HEK293 (cell line): ENCODE measurements around the gene GNG14.

Experiments
- ZNF146 ChIP-seq: fragments of 450-650 bp; formaldehyde crosslinking; IDR thresholded peaks from 2 replicates; pipeline ENCODE4 v1.5.1; 2016; ENCODE audit warnings: missing biosample characterization, missing genetic modification characterization
- TF ChIP-seq, protein P1 (sequence below): fragments of 450-650 bp; formaldehyde crosslinking; IDR thresholded peaks from 2 replicates; pipeline ENCODE4 v1.5.1; 2016; ENCODE audit warnings: missing biosample characterization, missing genetic modification characterization
- TF ChIP-seq, protein P2 (sequence below): fragments of 450-650 bp; formaldehyde crosslinking; IDR thresholded peaks from 2 replicates; pipeline ENCODE4 v1.5.1; 2016; ENCODE audit warnings: missing biosample characterization, missing genetic modification characterization
- TF ChIP-seq, protein P3 (sequence below): sonication (generic); formaldehyde crosslinking; IDR thresholded peaks from 2 replicates; pipeline ENCODE4 v1.8.1; 2022; ENCODE audit warnings: mild to moderate bottlenecking, moderate library complexity, missing genetic modification reagents

DNA sequence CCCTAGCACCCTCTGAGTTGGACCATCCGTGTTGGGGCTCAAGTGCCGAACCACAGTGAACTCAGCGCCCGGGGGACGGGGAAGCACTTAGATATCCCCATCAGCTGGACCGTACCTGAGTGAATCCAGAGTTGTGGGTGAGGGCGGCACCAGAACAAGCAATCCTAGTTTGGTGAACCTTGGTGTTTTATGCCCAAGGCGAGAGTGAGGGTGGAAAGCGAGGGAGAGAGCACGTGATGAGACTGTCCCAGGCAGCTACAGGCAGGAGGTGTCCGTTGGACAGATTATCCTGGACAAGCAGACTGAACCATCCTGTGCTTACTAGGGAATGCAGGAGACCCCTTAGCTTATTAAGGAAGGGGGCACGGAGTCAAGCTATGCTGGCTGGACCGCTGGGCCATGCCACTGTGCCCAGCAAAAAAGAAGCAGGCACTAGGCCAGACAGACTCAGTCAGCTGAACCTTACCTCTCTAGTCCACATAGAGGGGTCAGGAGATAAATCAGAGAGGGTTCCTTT lies 50.1 kb downstream of the GNG14 start:
- TF ChIP-seq, protein P1, sequence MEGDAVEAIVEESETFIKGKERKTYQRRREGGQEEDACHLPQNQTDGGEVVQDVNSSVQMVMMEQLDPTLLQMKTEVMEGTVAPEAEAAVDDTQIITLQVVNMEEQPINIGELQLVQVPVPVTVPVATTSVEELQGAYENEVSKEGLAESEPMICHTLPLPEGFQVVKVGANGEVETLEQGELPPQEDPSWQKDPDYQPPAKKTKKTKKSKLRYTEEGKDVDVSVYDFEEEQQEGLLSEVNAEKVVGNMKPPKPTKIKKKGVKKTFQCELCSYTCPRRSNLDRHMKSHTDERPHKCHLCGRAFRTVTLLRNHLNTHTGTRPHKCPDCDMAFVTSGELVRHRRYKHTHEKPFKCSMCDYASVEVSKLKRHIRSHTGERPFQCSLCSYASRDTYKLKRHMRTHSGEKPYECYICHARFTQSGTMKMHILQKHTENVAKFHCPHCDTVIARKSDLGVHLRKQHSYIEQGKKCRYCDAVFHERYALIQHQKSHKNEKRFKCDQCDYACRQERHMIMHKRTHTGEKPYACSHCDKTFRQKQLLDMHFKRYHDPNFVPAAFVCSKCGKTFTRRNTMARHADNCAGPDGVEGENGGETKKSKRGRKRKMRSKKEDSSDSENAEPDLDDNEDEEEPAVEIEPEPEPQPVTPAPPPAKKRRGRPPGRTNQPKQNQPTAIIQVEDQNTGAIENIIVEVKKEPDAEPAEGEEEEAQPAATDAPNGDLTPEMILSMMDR (tag by site-specific recombination): no peak
- TF ChIP-seq, protein P2, sequence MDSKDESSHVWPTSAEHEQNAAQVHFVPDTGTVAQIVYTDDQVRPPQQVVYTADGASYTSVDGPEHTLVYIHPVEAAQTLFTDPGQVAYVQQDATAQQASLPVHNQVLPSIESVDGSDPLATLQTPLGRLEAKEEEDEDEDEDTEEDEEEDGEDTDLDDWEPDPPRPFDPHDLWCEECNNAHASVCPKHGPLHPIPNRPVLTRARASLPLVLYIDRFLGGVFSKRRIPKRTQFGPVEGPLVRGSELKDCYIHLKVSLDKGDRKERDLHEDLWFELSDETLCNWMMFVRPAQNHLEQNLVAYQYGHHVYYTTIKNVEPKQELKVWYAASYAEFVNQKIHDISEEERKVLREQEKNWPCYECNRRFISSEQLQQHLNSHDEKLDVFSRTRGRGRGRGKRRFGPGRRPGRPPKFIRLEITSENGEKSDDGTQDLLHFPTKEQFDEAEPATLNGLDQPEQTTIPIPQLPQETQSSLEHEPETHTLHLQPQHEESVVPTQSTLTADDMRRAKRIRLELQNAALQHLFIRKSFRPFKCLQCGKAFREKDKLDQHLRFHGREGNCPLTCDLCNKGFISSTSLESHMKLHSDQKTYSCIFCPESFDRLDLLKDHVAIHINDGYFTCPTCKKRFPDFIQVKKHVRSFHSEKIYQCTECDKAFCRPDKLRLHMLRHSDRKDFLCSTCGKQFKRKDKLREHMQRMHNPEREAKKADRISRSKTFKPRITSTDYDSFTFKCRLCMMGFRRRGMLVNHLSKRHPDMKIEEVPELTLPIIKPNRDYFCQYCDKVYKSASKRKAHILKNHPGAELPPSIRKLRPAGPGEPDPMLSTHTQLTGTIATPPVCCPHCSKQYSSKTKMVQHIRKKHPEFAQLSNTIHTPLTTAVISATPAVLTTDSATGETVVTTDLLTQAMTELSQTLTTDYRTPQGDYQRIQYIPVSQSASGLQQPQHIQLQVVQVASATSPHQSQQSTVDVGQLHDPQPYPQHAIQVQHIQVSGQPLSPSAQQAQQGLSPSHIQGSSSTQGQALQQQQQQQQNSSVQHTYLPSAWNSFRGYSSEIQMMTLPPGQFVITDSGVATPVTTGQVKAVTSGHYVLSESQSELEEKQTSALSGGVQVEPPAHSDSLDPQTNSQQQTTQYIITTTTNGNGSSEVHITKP: no peak
- no peak for TF ChIP-seq ZNF146 (tag by site-specific recombination)
- TF ChIP-seq, protein P3, sequence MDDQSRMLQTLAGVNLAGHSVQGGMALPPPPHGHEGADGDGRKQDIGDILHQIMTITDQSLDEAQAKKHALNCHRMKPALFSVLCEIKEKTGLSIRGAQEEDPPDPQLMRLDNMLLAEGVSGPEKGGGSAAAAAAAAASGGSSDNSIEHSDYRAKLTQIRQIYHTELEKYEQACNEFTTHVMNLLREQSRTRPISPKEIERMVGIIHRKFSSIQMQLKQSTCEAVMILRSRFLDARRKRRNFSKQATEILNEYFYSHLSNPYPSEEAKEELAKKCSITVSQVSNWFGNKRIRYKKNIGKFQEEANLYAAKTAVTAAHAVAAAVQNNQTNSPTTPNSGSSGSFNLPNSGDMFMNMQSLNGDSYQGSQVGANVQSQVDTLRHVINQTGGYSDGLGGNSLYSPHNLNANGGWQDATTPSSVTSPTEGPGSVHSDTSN: no peak
